H1 (cell line): ENCODE results near the gene SCAPER. TPM values are rescaled to one million over a fixed set of nuclear protein-coding genes. Genes with fewer than 3 reads are reported as not detected.

Experiments used
- CTCF ChIA-PET: fragments of 300-600 bp; sonication (Branson Sonifier 250); formaldehyde crosslinking; loops from one replicate; lab custom pipeline; 2021; ENCODE audit not compliant: partially characterized antibody; lab: Charles Lee
- POLR2A ChIA-PET: fragments of 300-600 bp; sonication (Branson Sonifier 250); formaldehyde crosslinking; loops from one replicate; lab custom pipeline; 2021; ENCODE audit warnings: inconsistent platforms; ENCODE audit not compliant: partially characterized antibody; lab: Charles Lee
- DNase-seq, 2 experiments: peaks; one replicate each; pipeline versions ENCODE4 v3.0.0 to v3.0.0-alpha.2; 2010 to 2022; ENCODE audit warnings: low spot score in 2 of 2, low read depth in 1 of 2, mixed read lengths in 1 of 2
- FAIRE-seq: peaks from 2 replicates; lab custom pipeline; 2011; peaks lifted over from hg19 to GRCh38; lab: Jason Lieb, UNC
- H2AFZ ChIP-seq: 2 replicates; pipeline ENCODE4 v1.8.1; 2012; ENCODE audit warnings: low read length, inconsistent platforms
- H2AK5ac ChIP-seq: 2 replicates; pipeline ENCODE4 v1.6.1; 2013; ENCODE audit warnings: low read depth, low read length
- H2BK120ac ChIP-seq: replicated peaks from 2 replicates; pipeline ENCODE3; 2013; ENCODE audit warnings: low read depth, low read length, inconsistent platforms
- H2BK12ac ChIP-seq: 2 replicates; pipeline ENCODE4 v1.6.1; 2013; ENCODE audit warnings: low read depth, low read length
- H2BK15ac ChIP-seq: 2 replicates; pipeline ENCODE4 v1.6.1; 2013; ENCODE audit warnings: low read length
- H2BK20ac ChIP-seq: 2 replicates; pipeline ENCODE4 v1.6.1; 2013; ENCODE audit warnings: low read length
- H2BK5ac ChIP-seq: 2 replicates; pipeline ENCODE4 v1.6.1; 2013; ENCODE audit warnings: low read depth, low read length
- H3K14ac ChIP-seq: 2 replicates; pipeline ENCODE4 v1.6.1; 2013; ENCODE audit warnings: inconsistent platforms; ENCODE audit not compliant: insufficient read length
- H3K18ac ChIP-seq: 2 replicates; pipeline ENCODE4 v1.6.1; 2013; ENCODE audit warnings: low read length; ENCODE audit errors: extremely low read depth
- H3K23ac ChIP-seq: 2 replicates; pipeline ENCODE4 v1.6.1; 2013; ENCODE audit warnings: inconsistent platforms; ENCODE audit not compliant: insufficient read length
- H3K23me2 ChIP-seq: 2 replicates; pipeline ENCODE4 v1.6.1; 2013; ENCODE audit warnings: low read depth, low read length
- H3K27ac ChIP-seq: 2 replicates; pipeline ENCODE4 v1.6.1; 2011; ENCODE audit warnings: low read depth, low read length, inconsistent platforms
- H3K27me3 ChIP-seq, 4 experiments: replicated peaks in 1 of 4; 1 replicate in 1 of 4; 2 replicates in 3 of 4; pipeline versions ENCODE4 v1.6.1 to v1.8.1; 2011 to 2013; ENCODE audit warnings: low read length in 3 of 4, mild to moderate bottlenecking in 3 of 4, inconsistent platforms in 2 of 4, mixed read lengths in 2 of 4, moderate library complexity in 1 of 4; ENCODE audit not compliant: control insufficient read depth in 3 of 4, insufficient read depth in 3 of 4; ENCODE audit errors: extremely low read depth in 1 of 4
- H3K36me3 ChIP-seq, 4 experiments: 2 replicates each; pipeline versions ENCODE4 v1.6.1 to v1.8.1; 2011 to 2013; ENCODE audit warnings: mild to moderate bottlenecking in 4 of 4, low read length in 3 of 4, moderate library complexity in 2 of 4, control low read depth in 1 of 4, inconsistent platforms in 1 of 4; ENCODE audit not compliant: insufficient read depth in 4 of 4, control insufficient read depth in 2 of 4
- H3K4ac ChIP-seq: replicated peaks from 2 replicates; pipeline ENCODE3; 2013; ENCODE audit warnings: low read length, low read depth, mixed read lengths, inconsistent platforms; ENCODE audit not compliant: insufficient read length
- H3K4me1 ChIP-seq, 4 experiments: replicated peaks in 1 of 4; 1 replicate in 1 of 4; 2 replicates in 3 of 4; pipeline versions ENCODE4 v1.6.1 to v1.8.1; 2011 to 2013; ENCODE audit warnings: low read length in 3 of 4, inconsistent platforms in 2 of 4, mixed read lengths in 1 of 4; ENCODE audit not compliant: insufficient read depth in 4 of 4, control insufficient read depth in 3 of 4
- H3K4me2 ChIP-seq, 2 experiments: 2 replicates each; pipeline versions ENCODE4 v1.6.1 to v1.8.1; 2011 to 2013; ENCODE audit warnings: low read depth in 2 of 2, low read length in 2 of 2, control low read depth in 1 of 2, inconsistent platforms in 1 of 2, mild to moderate bottlenecking in 1 of 2; ENCODE audit not compliant: insufficient read depth in 1 of 2
- H3K4me3 ChIP-seq, 4 experiments: fragments of 200-600, 300-600 bp in 1 of 4; sonication (generic), shearing (Covaris generic), sonication (Bioruptor Twin) in 1 of 4; 2 replicates each; pipeline versions ENCODE4 v1.5.1 to v1.8.1; 2011 to 2016; ENCODE audit warnings: low read length in 4 of 4, low read depth in 3 of 4, control low read depth in 2 of 4, inconsistent platforms in 2 of 4, mild to moderate bottlenecking in 2 of 4, mixed read lengths in 1 of 4, moderate library complexity in 1 of 4; ENCODE audit not compliant: insufficient read depth in 2 of 4; ENCODE audit errors: extremely low read depth in 1 of 4
- H3K56ac ChIP-seq: replicated peaks from 2 replicates; pipeline ENCODE3; 2013; ENCODE audit warnings: low read depth, mild to moderate bottlenecking, mixed read lengths, low read length, inconsistent platforms; ENCODE audit not compliant: insufficient read length
- H3K79me1 ChIP-seq: 2 replicates; pipeline ENCODE4 v1.6.1; 2013; ENCODE audit warnings: low read depth, low read length, control low read depth
- H3K79me2 ChIP-seq, 2 experiments: 2 replicates each; pipeline versions ENCODE4 v1.6.1 to v1.8.1; 2012 to 2013; ENCODE audit warnings: low read length in 2 of 2, mild to moderate bottlenecking in 2 of 2, inconsistent platforms in 1 of 2; ENCODE audit not compliant: insufficient read depth in 2 of 2, control insufficient read depth in 1 of 2
- H3K9ac ChIP-seq, 4 experiments: replicated peaks in 1 of 4; 1 replicate in 1 of 4; 2 replicates in 3 of 4; pipeline versions ENCODE4 v1.6.1 to v1.8.1; 2011 to 2013; ENCODE audit warnings: low read depth in 3 of 4, low read length in 3 of 4, control low read depth in 2 of 4, mild to moderate bottlenecking in 2 of 4, moderate library complexity in 2 of 4, inconsistent platforms in 1 of 4; ENCODE audit errors: extremely low read depth in 1 of 4
- H3K9me3 ChIP-seq, 2 experiments: 2 replicates each; pipeline versions ENCODE4 v1.6.1 to v1.8.1; 2012 to 2013; ENCODE audit warnings: mild to moderate bottlenecking in 2 of 2, moderate library complexity in 2 of 2, control low read depth in 1 of 2, inconsistent platforms in 1 of 2, low read depth in 1 of 2, low read length in 1 of 2, mixed read lengths in 1 of 2; ENCODE audit not compliant: insufficient read depth in 2 of 2
- H4K20me1 ChIP-seq, 2 experiments: replicated peaks in 1 of 2; 2 replicates each; pipeline versions ENCODE3 to v1.8.1; 2011 to 2013; ENCODE audit warnings: inconsistent platforms in 2 of 2, low read length in 2 of 2, mild to moderate bottlenecking in 1 of 2; ENCODE audit not compliant: insufficient read depth in 2 of 2, control insufficient read depth in 1 of 2
- H4K5ac ChIP-seq: 2 replicates; pipeline ENCODE4 v1.6.1; 2013; ENCODE audit warnings: low read length, low read depth, mixed read lengths, inconsistent platforms; ENCODE audit not compliant: insufficient read length
- H4K8ac ChIP-seq: 2 replicates; pipeline ENCODE4 v1.8.0; 2013; ENCODE audit warnings: mild to moderate bottlenecking, moderate library complexity, low read length, inconsistent platforms; ENCODE audit not compliant: insufficient read depth; ENCODE audit errors: extremely low read depth
- H4K91ac ChIP-seq: replicated peaks from 2 replicates; pipeline ENCODE3; 2013; ENCODE audit warnings: low read length, mixed read lengths, inconsistent platforms; ENCODE audit not compliant: insufficient read length
- ASH2L ChIP-seq: fragments of 200-600, 300-600 bp; sonication (generic); IDR thresholded peaks from one replicate; pipeline ENCODE4 v1.7.1; 2017; ENCODE audit warnings: low read length
- HDAC2 ChIP-seq, 2 experiments: fragments of 300-600 bp in 1 of 2; sonication (generic) in 1 of 2; IDR thresholded peaks; 2 replicates each; pipeline ENCODE4 v1.6.1; 2011 to 2012; ENCODE audit warnings: low read depth in 2 of 2, low read length in 2 of 2, mild to moderate bottlenecking in 2 of 2, moderate library complexity in 2 of 2, borderline replicate concordance in 1 of 2, inconsistent platforms in 1 of 2
- SIN3A ChIP-seq, 2 experiments: IDR thresholded peaks in 1 of 2; conservative IDR thresholded peaks in 1 of 2; 2 replicates each; pipeline ENCODE4 v1.6.1; 2011 to 2012; ENCODE audit warnings: low read length in 2 of 2, improper control_type of control experiment in 1 of 2, low read depth in 1 of 2, mild to moderate bottlenecking in 1 of 2
- SRF ChIP-seq: IDR thresholded peaks from 2 replicates; pipeline ENCODE4 v1.6.1; 2011; ENCODE audit warnings: mild to moderate bottlenecking, low read depth, low read length, moderate library complexity
- WGBS, 2 experiments: shearing (Covaris generic) in 1 of 2; methylation state at CpG; one replicate each; pipeline versions ENCODE4 v1.1.6 to v1.1.7; 2013 to 2015; ENCODE audit warnings: low lambda C conversion rate in 2 of 2, mixed read lengths in 2 of 2, inconsistent platforms in 1 of 2, low coverage in 1 of 2, missing lambda C conversion rate in 1 of 2; ENCODE audit not compliant: insufficient replicate concordance in 2 of 2, insufficient coverage in 1 of 2, insufficient read length in 1 of 2; ENCODE audit errors: extremely low coverage in 1 of 2, missing lambda C conversion rate in 1 of 2; 5-methylcytosine and 5-hydroxymethylcytosine counted together
- polyA plus RNA-seq, 7 experiments: library from polyadenylated mRNA; depleted of rRNA in 3 of 7; stranded (reverse) in 5 of 7; unstranded in 2 of 7; fragments of >200 nt in 5 of 7; fragments of 200-250 nt in 2 of 7; gene quantifications; 1 replicate in 5 of 7; 2 replicates in 1 of 7; 4 replicates in 1 of 7; pipeline versions ENCODE4 v1.2.1 to v1.2.3, GENCODE V29; 2011 to 2013; ENCODE audit warnings: missing spikeins in 2 of 7, mixed read lengths in 2 of 7
- total RNA-seq: library from RNA; stranded (reverse); fragmentation: NEBNext Ultra II Directional; extraction: Animal tissue kit (Norgen Biotek cat#: 25700); gene quantifications from 2 replicates; pipeline ENCODE4 v1.2.1, GENCODE V29; 2021

The SCAPER gene
- total and polyA plus RNA-seq, 2 of the 8 experiments (the other 6 are each of a cell fraction or from before 2014, with no cell fraction given): 1.6 to 6.8 TPM

GRCh38 chr15:76401285-76401684 lies 503.9 kb downstream of the SCAPER start:
- Histone ChIP-seq H4K91ac (no peak overlapping the region), H3K23ac (no peak overlapping the region), H3K36me3 (no peaks in the 10 kb centered on the region), H3K56ac (no peak overlapping the region), H2AFZ (no peak overlapping the region), H3K23me2 (no peaks in the 10 kb centered on the region), H3K4me2 (no peak overlapping the region; a peak in 1 of 4 replicates), H3K79me2 (no peaks in the 10 kb centered on the region), H4K20me1 (no peaks in the 10 kb centered on the region), H2BK12ac (no peak overlapping the region), H3K27me3 (no peaks in the 10 kb centered on the region), H2BK20ac (no peak overlapping the region), H4K5ac (no peak overlapping the region), H3K4me1 (peaks cover 0 to 2% (median 0%) of the 10 kb centered on the region in 4 experiments; a peak in 3 of 7 replicates), H3K18ac (no peak overlapping the region), H4K8ac (no peak overlapping the region), H3K9me3 (no peaks in the 10 kb centered on the region), H3K79me1 (no peaks in the 10 kb centered on the region), H2BK5ac (no peak overlapping the region), H3K27ac (no peak overlapping the region), H2BK15ac (no peak overlapping the region), H3K9ac (no peak overlapping the region), H3K4ac (no peak overlapping the region), H2BK120ac (no peak overlapping the region), H3K4me3 (no peak overlapping the region), H3K14ac (no peak overlapping the region), H2AK5ac (no peak overlapping the region)
- 83% methylated on average over 1 of the region's 1 CpG; no CpG with 5 or more reads in 1 of the 2 experiments for WGBS, 2 experiments
- ChIA-PET POLR2A (no interaction called here), CTCF (no interaction called here)
- DNase-seq (no peak), FAIRE-seq (no peak)
- no peak for TF ChIP-seq SRF
- no peak for TF ChIP-seq ASH2L
- TF ChIP-seq SIN3A (conservative IDR thresholded peaks at IDR 0.05 in 1 of 2, IDR thresholded peaks at IDR 0.05 in 1 of 2; ENCODE audit: low read depth in 1 of 2, low read length in 2 of 2): no peak
- TF ChIP-seq HDAC2 (IDR thresholded peaks at IDR 0.05; ENCODE audit: borderline replicate concordance in 1 of 2, low read depth in 2 of 2, low read length in 2 of 2): no peak
